Measurements from ENCODE around the gene ERN1. TPM values are rescaled to one million over a fixed set of nuclear protein-coding genes. Genes with fewer than 3 reads are reported as not detected.

Gene ERN1
- total RNA-seq, 4 donors from 2014 or later = 4.4 to 56.5 (median 15.0) TPM

DNA sequence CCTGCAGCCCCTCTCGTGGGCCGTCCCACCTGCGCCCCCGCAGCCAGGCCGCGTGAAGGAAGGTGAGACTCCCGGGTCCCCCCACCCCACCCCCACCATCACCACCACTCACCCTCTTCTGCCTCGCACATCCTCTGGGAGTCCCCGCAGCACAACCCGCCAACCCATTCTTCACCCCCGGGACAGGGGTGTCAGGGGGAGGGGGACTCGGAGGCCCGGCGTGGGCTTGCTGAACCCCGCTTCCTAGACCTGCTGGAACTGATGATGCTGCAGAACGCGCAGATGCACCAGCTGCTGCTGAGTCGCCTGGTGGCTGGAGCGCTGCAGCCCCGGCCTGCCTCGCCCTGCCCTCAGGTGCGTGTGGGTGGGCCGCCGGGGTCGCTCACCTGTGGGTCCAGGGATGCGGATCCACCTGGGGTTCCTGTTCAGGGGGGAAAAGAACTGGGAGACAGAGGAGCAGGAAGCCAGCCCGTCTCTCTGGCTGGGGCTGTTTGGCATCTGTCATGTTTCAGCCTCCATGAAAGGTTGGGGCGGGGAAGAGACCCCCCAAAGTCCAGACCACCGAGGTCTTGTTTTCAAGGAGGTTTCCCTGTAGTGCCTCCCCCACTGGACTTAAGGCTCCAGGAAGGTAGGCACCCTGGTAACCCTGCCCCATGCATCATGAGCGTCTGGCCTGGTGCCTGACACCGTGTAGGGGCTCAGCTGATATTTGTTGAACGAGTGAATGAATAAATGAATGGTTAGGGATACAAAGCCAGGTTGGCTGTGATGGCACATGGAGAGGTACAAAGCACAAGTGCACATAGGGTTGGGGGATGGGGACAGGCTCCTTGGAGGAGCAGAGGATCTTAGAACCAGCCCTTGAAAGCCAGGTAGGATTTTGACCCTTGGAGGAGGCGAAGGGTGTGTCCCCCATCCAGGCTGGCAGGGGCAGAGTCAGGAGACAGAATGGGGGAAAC, 130.9 kb downstream of the ERN1 start:
- H3K4me3 ChIP-seq = peak overlapping the region; percentile 31 to 32
- no peak overlapping the region for H3K27ac ChIP-seq
- DNase-seq = peak in 1 of 2 donors; percentile 15
- TF ChIP-seq POLR2A (IDR thresholded peaks at IDR 0.05) (no peak), CTCF (IDR thresholded peaks at IDR 0.05) (no peak)
- no peaks in the 10 kb centered on the region for H3K27me3 ChIP-seq
- intact Hi-C loops (cut with DNase I; ENCODE audit: low total_unique reads) = no loop called here
- H3K36me3 ChIP-seq = no peaks in the 10 kb centered on the region
- H3K9me3 ChIP-seq = no peaks in the 10 kb centered on the region
- peaks cover 0 to 6% of the 10 kb centered on the region in 2 donors for H3K4me1 ChIP-seq

DNA sequence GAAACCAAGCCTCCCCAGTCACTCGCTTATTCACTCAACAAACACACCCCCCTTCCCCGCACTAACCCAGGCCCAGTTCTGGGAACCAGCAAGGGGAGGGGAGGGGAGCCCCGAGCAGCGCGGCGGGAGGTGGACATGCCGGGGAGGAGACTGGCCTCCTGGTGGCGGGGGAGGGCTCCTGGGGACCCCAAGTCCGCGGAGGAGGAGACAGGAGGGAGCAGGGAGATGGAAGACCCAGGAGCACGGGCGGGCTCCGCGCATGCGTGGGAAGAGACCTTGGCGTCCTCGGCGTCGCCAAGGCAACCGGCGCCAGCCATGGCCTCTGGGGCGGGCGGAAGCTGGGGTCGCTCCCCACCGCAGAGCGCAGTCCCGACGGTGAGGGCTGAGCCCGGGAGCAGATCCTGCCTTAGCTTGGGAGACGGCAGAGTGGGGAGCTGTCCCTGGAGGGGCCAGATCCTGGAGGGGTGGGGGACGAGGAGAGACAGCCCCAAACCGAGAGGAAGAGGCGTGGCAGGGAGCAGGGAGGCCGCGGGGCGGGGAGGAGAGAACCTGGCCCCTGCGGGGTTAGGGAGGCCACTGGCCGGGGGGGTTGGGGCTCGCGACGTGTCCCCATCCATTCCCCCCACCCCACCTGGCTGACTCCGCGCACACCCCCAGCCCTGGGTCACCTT, 131.8 kb downstream of the ERN1 start, which contains the start of gene PRR29:
Gene PRR29, plus strand, starts transcription at position 302 of the 671 bp plus-strand sequence. Its CDS starts 14 bp downstream, at position 316.
- Histone ChIP-seq H3K27ac (peak within 1 kb of the TSS in 1 of 2 donors; percentile 5), H3K9me3 (no peaks in the 10 kb centered on the region), H3K27me3 (no peaks in the 10 kb centered on the region), H3K36me3 (no peaks in the 10 kb centered on the region), H3K4me3 (peak within 1 kb of the TSS; percentile 31 to 32), H3K4me1 (peaks cover 0 to 6% of the 10 kb centered on the region in 2 donors)
- no peak for TF ChIP-seq CTCF (IDR thresholded peaks at IDR 0.05)
- no peak for TF ChIP-seq POLR2A (IDR thresholded peaks at IDR 0.05)
- peak; percentile 33 to 48 for DNase-seq
- intact Hi-C loops (cut with DNase I; ENCODE audit: low total_unique reads) = no loop called here

GRCh38 chr17:63997341-63998048, 132.4 kb downstream of the ERN1 start:
- Histone ChIP-seq H3K9me3 (no peaks in the 10 kb centered on the region), H3K27ac (peak overlapping the region in 1 of 2 donors; percentile 5), H3K4me3 (peak overlapping the region; percentile 31 to 32), H3K4me1 (peaks cover 0 to 6% of the 10 kb centered on the region in 2 donors), H3K27me3 (no peaks in the 10 kb centered on the region), H3K36me3 (no peaks in the 10 kb centered on the region)
- TF ChIP-seq CTCF (IDR thresholded peaks at IDR 0.05) (no peak), POLR2A (IDR thresholded peaks at IDR 0.05) (no peak)
- intact Hi-C loops (cut with DNase I; ENCODE audit: low total_unique reads) = no loop called here
- DNase-seq = peak in 1 of 2 donors; percentile 20

DNA sequence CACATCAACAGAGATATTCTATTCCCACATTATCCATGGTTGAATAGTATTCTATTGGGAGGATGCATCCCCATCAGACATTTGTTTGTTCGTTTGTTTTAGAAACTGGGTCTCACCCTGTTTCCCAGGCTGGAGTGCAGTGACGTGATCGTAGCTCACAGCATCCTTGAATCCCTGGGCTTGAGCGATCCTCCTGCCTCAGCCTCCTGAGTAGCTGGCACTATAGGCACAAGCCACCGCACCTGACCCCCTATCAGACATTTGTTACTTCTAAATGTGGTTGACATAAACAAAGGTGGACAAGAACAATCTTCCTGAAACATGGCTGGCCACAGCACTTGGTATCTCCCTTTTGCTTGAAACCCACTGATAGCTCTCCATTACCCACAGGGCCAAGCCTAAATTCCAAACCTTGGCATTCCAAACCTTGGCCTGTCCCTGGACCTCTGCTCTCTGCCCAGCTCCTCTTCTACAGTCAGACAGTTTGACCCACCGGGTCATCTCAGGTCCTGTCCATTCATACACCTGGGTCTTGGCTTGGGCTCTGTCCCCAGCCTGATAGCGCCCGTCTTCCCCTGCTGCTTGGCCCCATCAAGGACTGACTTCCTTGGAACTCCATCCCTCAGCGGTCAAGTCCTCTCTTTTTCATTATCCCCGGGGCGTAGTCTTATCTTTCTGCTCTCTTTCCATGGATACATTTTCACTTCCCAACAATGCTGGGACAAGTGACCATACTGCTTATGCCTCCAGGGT, 133.3 kb downstream of the ERN1 start:
- peak in 1 of 2 donors; percentile 5 for DNase-seq
- Histone ChIP-seq H3K9me3 (no peaks in the 10 kb centered on the region), H3K4me1 (peaks cover 0 to 6% of the 10 kb centered on the region in 2 donors), H3K36me3 (no peaks in the 10 kb centered on the region), H3K27me3 (no peaks in the 10 kb centered on the region), H3K27ac (no peak overlapping the region), H3K4me3 (no peak overlapping the region)
- TF ChIP-seq CTCF (IDR thresholded peaks at IDR 0.05) (no peak), POLR2A (IDR thresholded peaks at IDR 0.05) (no peak)
- intact Hi-C loops (cut with DNase I; ENCODE audit: low total_unique reads) = no loop called here
